Activated CD4-positive, CD25-positive, alpha-beta regulatory T cell treated with anti-CD3 and anti-CD28 coated beads, Interleukin-2, amount 50 U/mL, for 72 hours (primary cell): Measurements from ENCODE around the gene CYP4F22.
"Not testable (repeated sequence)": the region's sequence is repeated elsewhere in the genome, so short reads cannot be mapped to it uniquely, and the experiment has no call there.

Experiments
- DNase-seq: peaks from one replicate; pipeline ENCODE4 v3.0.0; 2021

The CYP4F22 gene

GRCh38 chr19:15495151-15495550, 13.2 kb upstream of the CYP4F22 start:
- DNase-seq = no peak

GRCh38 chr19:15498156-15498858, 10.0 kb upstream of the CYP4F22 start:
- no peak for DNase-seq

GRCh38 chr19:15498910-15499309, 9.4 kb upstream of the CYP4F22 start:
- no peak for DNase-seq

GRCh38 chr19:15501596-15501995, 6.7 kb upstream of the CYP4F22 start:
- no peak for DNase-seq

GRCh38 chr19:15502264-15502663, 6.1 kb upstream of the CYP4F22 start:
- no peak for DNase-seq

- DNase-seq = no peak
Observed at GRCh38 chr19:15506074-15506571, 2.2 kb upstream of the CYP4F22 start.

GRCh38 chr19:15507068-15508034, 974 bp upstream of the CYP4F22 start:
- DNase-seq = no peak

- no peak for DNase-seq
Observed at GRCh38 chr19:15511671-15512424, 3.5 kb downstream of the CYP4F22 start.

GRCh38 chr19:15515227-15515625, 6.9 kb downstream of the CYP4F22 start:
- DNase-seq = not testable (repeated sequence)

GRCh38 chr19:15516363-15516762, 8.0 kb downstream of the CYP4F22 start:
- DNase-seq = no peak

GRCh38 chr19:15517778-15518177, 9.5 kb downstream of the CYP4F22 start:
- DNase-seq = no peak

GRCh38 chr19:15519433-15519976, 11.2 kb downstream of the CYP4F22 start:
- no peak for DNase-seq

- DNase-seq = no peak
Observed at GRCh38 chr19:15524781-15525180, 16.5 kb downstream of the CYP4F22 start.

- DNase-seq = no peak
Observed at GRCh38 chr19:15525291-15525690, 17.0 kb downstream of the CYP4F22 start.

GRCh38 chr19:15526408-15526807, 18.1 kb downstream of the CYP4F22 start:
- DNase-seq = no peak

GRCh38 chr19:15527705-15528104, 19.4 kb downstream of the CYP4F22 start:
- no peak for DNase-seq

- DNase-seq = no peak
Observed at GRCh38 chr19:15529774-15530372, 21.5 kb downstream of the CYP4F22 start.

GRCh38 chr19:15532779-15533521, 24.6 kb downstream of the CYP4F22 start:
- no peak for DNase-seq

GRCh38 chr19:15533522-15533830, 25.2 kb downstream of the CYP4F22 start:
- DNase-seq = not testable (repeated sequence)

- no peak for DNase-seq
Observed at GRCh38 chr19:15534957-15535864, 26.9 kb downstream of the CYP4F22 start.

GRCh38 chr19:15536350-15536749, 28.0 kb downstream of the CYP4F22 start:
- DNase-seq = no peak
